Cardiac septum (tissue), 1 donor: ENCODE measurements around the gene NCR3LG1. TPM values are rescaled to one million over a fixed set of nuclear protein-coding genes. Genes with fewer than 3 reads are reported as not detected.

ENCODE experiments used
- DNase-seq: peaks from one replicate; pipeline ENCODE4 v3.0.0-alpha.2; 2020; ENCODE audit warnings: low spot score
- intact Hi-C: fragments of 100-400 bp; cut with DNase I; formaldehyde crosslinking; loops from one replicate; pipeline ENCODE4 v1.14.0; 2022
- total RNA-seq: library from RNA; stranded (reverse); fragmentation: NEBNext Ultra II Directional; extraction: Animal tissue kit (Norgen Biotek cat#: 25700); gene quantifications from one replicate; pipeline ENCODE4 v1.2.1, GENCODE V29; 2021
- donor health status: DM: no; HTN: no; CAD: no.

The NCR3LG1 gene
- total RNA-seq, 1 donor from 2014 or later, result 2.0 TPM

GRCh38 chr11:17389211-17389956, 37.8 kb downstream of the NCR3LG1 start:
- intact Hi-C loops, result loop anchor here (5.0 kb wide), 1 partner anchor 138 kb away; no protein-coding TSS in a partner anchor
- DNase-seq, result peak; percentile 83

DNA sequence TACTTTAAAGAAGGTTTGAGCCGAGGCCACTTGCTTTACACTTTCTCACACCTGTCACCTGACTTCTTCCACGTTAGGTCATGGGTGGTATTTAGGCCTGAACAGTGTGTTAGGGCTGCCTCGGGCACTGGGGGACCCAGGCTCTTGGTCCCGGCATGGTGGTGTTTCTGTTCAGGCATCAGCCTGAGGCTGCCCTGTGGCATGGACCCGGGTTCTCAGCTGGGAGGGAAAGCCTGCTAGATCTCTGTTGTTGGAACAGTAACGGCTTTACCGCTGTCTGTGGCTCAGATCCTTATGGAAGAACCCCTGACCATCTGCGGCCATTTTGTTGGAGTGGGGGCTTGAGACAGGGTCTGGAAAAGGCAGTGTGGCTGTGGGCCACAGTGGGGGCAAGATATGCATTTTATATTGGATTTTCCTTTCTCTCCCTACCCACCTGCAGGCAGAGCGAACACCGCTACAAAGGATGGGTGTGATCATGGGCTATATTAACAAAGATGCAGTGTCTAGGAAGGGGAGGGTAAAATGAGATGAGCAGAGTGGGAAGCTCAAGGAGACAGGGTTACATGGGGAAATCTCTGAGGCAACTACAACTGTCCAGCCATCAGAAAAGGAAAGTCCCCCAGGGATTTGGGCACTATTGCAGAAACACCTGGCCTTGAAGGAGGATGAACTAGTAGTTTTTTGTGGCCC, 38.5 kb downstream of the NCR3LG1 start:
- peak; percentile 50 for DNase-seq
- intact Hi-C loops, result loop anchor here (5.0 kb wide), 1 partner anchor 137 kb away; no protein-coding TSS in a partner anchor

- intact Hi-C loops, result no loop called here
- no peak for DNase-seq
Measured at GRCh38 chr11:17391493-17392355, 40.1 kb downstream of the NCR3LG1 start.

DNA sequence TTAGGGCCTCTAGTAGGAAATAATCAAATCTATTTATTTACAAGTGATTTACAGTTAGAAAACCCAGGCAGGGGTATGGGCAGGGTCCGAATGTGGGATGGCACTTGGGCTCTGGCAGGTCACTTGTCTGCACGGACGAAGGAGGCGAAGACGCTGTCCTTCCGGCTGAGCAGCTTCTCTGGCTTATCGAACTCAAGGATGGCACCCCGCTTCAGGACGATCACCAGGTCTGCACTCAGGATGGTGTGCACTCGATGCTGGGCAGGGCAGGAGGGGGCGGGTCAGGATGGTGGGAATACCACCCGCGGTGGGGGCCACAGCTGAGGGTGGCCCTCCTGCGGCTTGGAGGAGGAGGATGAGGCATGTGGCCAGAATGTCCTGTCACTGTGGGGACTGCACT, 41.3 kb downstream of the NCR3LG1 start:
- intact Hi-C loops, result no loop called here
- no peak for DNase-seq

DNA sequence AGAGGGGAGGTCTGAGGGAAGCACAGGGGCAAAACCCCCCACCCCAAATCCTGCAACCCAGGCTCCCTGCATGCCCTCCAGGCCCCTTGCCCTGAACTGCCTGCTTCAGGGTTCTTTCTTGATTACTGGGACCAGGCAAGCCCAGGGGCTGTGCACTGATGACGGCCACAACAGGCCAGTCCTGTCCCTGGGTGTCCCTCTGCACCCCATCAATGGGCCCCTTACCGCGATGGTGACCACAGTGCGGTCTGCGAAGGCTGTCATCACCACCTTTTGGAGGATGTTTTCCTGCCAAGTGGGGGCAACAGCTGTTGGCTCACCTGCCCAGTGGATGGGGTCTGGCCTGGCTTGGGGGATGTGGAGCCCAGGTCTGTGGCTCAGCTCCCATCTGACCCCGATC, 41.9 kb downstream of the NCR3LG1 start:
- no peak for DNase-seq
- intact Hi-C loops, result no loop called here

DNA sequence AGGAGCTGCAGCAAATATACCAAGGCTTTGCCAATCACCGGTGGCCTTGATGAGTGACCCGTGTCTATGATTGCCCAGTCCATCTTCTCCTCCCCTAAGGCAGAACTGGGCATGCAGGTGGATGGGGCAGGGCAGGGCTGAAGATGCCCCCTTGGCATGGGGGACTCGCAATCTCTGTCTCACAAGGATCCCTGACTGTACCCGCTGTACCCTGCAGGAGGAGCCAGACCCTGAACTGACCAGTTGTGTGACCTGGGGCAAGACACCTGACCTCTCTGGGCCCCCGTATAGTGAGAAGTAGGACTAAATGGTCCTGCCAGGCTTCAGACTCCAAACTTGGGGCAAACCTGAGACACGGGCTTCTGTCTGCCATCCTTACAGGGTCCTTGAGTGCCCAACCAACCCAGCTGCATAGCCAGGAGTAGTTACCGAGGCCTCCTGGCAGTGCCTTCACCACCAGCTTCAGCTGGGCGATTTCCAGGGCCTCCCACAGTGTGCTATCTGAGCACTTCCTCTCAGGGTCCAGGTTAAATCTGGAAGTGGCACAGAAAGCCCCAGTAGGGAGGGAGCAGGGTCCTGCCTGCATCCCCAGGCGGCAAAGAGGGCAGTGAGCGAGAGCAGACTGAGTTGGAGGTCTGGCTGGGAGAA, 43.3 kb downstream of the NCR3LG1 start:
- intact Hi-C loops, result no loop called here
- no peak for DNase-seq

GRCh38 chr11:17395554-17395961, 44.0 kb downstream of the NCR3LG1 start:
- intact Hi-C loops, result no loop called here
- DNase-seq, result no peak

DNA sequence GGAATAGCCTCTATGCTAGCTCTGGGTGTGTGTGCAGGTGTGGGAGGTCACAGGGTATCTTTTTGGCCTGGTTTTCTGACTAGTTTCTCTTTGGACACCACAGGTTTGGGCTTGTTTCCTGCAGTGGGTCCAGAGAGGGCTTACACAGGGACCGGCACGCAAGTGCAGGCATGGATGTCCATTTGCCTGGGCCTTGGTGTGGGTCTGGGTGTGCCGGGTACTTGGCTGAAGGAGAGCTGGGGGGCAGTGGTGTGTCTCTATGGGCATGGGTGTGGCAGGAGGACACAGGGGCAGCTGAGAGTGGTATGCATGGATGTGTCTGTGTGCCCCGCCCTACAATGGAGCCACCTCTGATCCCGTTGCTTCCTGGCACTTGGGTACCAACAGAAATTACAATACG, 44.4 kb downstream of the NCR3LG1 start:
- intact Hi-C loops, result no loop called here
- DNase-seq, result no peak

DNA sequence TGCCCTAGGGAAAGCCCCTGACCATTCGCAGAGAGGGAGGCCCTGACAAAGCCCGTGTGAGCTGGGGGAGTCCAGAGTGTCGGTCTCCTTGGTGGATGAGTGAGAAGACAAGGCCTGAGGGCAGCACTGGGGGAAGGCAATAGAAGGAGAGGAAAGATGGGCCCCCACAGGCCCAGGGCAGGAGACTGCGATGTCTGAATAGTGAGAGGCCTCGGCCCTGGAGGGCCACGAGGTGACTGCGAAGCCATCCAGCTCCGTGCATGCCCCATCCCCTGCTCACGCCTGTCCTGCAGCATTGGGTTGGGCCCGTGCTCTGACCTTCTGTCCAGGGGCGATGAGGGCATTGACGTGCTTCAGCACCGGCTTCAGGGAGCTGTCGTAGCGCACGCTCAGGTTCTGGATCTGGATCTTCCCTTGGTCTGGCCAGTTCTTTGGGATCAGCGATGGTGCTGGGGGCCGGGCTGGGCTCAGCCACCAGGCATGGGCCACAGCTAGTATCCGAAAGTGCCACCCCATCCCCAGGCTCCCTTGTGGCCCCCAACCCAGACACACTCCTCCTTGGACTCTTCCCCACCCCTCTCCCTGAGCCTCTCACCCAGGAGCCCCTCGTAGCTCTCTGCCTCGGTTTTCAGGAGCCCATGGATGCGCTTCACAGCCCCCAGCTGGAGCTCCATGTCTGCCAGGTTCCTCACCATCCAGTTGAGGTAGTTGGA, 45.2 kb downstream of the NCR3LG1 start:
- no peak for DNase-seq
- intact Hi-C loops, result no loop called here

GRCh38 chr11:17397311-17398002, 45.9 kb downstream of the NCR3LG1 start:
- no peak for DNase-seq
- intact Hi-C loops, result no loop called here

- no peak for DNase-seq
- intact Hi-C loops, result no loop called here
Measured at GRCh38 chr11:17399236-17399635, 47.6 kb downstream of the NCR3LG1 start.

DNA sequence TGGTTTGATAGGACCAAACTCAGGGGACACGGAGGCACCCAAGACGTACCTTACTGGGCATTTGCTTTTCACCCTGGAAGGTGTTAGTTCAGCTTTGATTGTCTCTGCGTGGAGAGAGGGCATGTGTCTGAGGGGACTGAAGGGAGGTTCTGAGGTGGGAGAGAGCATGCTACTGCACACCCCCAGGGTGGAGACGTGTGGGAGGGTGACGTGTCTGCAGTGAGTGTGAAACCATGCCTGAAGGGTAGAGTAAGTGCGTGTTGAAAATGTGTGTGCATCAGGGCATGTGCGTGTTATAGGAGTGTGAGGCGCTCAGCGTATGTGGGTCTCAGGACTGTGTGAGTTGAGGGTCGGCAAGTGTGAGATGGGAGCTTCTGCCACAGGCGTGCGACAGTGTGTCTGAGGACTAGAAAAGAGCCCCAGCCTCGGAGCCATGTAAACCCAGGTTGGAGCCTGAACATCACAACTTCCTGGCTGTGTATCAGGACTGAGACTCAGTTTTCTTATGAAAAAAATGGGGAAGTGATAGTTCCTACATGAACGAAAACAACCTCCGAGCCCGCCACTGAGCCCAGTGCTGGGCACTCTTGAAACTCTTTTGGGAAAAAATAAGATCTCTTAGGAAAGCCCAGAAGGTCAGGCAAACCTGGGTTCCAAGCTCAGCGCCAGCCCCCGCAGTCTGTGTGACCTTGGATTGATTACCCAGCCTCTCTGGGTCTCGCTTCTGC, 48.6 kb downstream of the NCR3LG1 start:
- DNase-seq, result no peak
- intact Hi-C loops, result no loop called here

DNA sequence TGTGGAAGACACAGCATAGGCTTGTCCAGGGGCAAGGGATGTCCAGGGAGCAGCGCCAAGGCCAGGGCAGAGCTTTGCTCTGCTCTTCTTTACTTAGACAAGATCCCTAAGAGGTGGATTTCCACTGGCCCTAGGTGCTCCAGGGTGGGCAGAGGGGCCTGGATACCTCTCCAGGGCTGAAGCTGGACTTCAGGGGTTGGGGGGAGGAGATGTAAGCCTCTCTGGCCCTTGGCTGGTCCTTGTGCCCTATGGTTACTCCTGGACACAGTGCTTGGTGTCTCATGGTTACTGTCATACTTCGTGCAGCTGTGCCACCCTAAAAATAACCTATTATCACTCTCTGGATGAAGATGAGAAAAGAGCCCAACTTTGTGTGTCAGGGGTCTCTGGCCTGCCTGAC, 49.7 kb downstream of the NCR3LG1 start:
- no peak for DNase-seq
- intact Hi-C loops, result no loop called here

DNA sequence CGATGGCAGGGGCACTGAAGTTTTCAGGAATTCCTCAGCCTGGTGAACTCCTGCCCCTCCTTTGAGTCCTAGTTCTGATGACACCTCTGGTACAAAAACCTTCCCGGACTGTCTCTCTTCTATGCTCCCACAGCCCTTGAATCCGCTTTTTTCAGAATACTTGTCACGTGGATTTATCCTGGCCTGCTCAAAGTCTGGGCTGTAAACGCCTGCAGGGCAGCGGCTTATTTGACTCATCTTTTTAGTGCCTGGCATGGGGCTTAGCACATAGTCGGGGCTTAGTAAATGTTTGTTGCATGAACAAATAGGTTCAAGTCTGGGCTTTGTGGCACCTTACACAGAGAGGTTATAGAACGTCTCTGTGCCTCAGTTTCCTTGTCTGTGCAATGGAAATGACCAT, 50.2 kb downstream of the NCR3LG1 start:
- DNase-seq, result no peak
- intact Hi-C loops, result no loop called here

- DNase-seq, result no peak
- intact Hi-C loops, result no loop called here
Measured at GRCh38 chr11:17402486-17402885, 50.9 kb downstream of the NCR3LG1 start.

GRCh38 chr11:17403980-17404759, 52.6 kb downstream of the NCR3LG1 start:
- intact Hi-C loops, result no loop called here
- no peak for DNase-seq
